ACC112 (cell line): ENCODE measurements around the gene LARGE1.

Experiments used
- H2AFZ ChIP-seq: fragments of 200-600 bp; sonication (generic); one replicate; pipeline ENCODE4 v1.6.0; 2017; ENCODE audit warnings: antibody characterized with exemption, low read length; ENCODE audit not compliant: unreplicated experiment
- H3K27ac ChIP-seq: fragments of 200-600 bp; sonication (generic); 2 replicates; pipeline ENCODE4 v1.5.1; 2014; ENCODE audit warnings: low read depth, mild to moderate bottlenecking, antibody characterized with exemption, low read length, moderate library complexity
- H3K27me3 ChIP-seq: fragments of 200-600 bp; sonication (generic); 2 replicates; pipeline ENCODE4 v1.6.1; 2014; ENCODE audit warnings: mild to moderate bottlenecking, antibody characterized with exemption, low read length, moderate library complexity, mixed read lengths; ENCODE audit not compliant: insufficient read depth
- H3K36me3 ChIP-seq: fragments of 200-600 bp; sonication (generic); 2 replicates; pipeline ENCODE4 v1.6.1; 2016; ENCODE audit warnings: mild to moderate bottlenecking, antibody characterized with exemption, low read length, moderate library complexity, mixed read lengths; ENCODE audit not compliant: insufficient read depth
- H3K4me1 ChIP-seq: fragments of 200-600 bp; sonication (generic); one replicate; pipeline ENCODE4 v1.6.1; 2016; ENCODE audit warnings: low read length, mixed read lengths; ENCODE audit not compliant: insufficient read depth, unreplicated experiment, control insufficient read depth
- H3K4me3 ChIP-seq: fragments of 200-600 bp; sonication (generic); 2 replicates; pipeline ENCODE4 v1.5.1; 2014; ENCODE audit warnings: mild to moderate bottlenecking, low read depth, low read length
- H3K79me2 ChIP-seq: fragments of 200-600 bp; sonication (generic); one replicate; pipeline ENCODE4 v1.6.0; 2016; ENCODE audit warnings: low read length; ENCODE audit not compliant: control insufficient read depth, unreplicated experiment, insufficient read depth

Gene LARGE1

GRCh38 chr22:33735978-33736377 is 184.3 kb downstream of the LARGE1 start:
- Histone ChIP-seq H3K4me3 (no peak overlapping the region), H3K27me3 (no peaks in the 10 kb centered on the region), H3K27ac (no peak overlapping the region), H3K36me3 (no peaks in the 10 kb centered on the region), H3K4me1 (no peaks in the 10 kb centered on the region), H3K79me2 (no peaks in the 10 kb centered on the region), H2AFZ (no peak overlapping the region)

- H3K4me1 ChIP-seq: no peaks in the 10 kb centered on the region
- H3K27me3 ChIP-seq: no peaks in the 10 kb centered on the region
- no peak overlapping the region for H2AFZ ChIP-seq
- H3K36me3 ChIP-seq: no peaks in the 10 kb centered on the region
- H3K79me2 ChIP-seq: no peaks in the 10 kb centered on the region
- no peak overlapping the region for H3K27ac ChIP-seq
- H3K4me3 ChIP-seq: no peak overlapping the region
Measured at GRCh38 chr22:33728847-33729246, 191.4 kb downstream of the LARGE1 start.

DNA sequence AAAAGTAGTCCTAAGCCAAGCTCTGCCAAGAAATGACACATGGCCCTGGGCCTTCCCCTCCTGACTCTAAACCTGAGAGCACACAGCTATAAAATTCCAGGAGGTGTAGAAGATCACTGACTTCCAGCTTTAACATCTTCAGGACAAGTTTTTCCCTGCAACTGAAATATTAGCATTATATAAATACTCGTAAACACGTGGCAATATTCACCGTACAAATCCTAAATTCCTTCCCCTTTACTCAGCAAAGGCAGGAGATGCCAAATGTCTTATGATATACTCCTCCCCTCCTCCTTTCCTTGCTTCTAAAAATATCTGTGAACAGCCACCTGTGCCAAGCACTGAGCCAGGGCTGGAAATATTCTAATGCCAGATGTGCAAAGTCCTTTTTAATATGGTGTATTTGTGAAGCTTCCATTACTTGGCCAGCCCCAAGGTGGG is 194.0 kb downstream of the LARGE1 start:
- Histone ChIP-seq H2AFZ (no peak overlapping the region), H3K4me3 (no peak overlapping the region), H3K27me3 (no peaks in the 10 kb centered on the region), H3K27ac (no peak overlapping the region), H3K79me2 (no peaks in the 10 kb centered on the region), H3K36me3 (no peaks in the 10 kb centered on the region), H3K4me1 (no peaks in the 10 kb centered on the region)

GRCh38 chr22:33723915-33724314 is 196.4 kb downstream of the LARGE1 start:
- Histone ChIP-seq H3K27me3 (no peaks in the 10 kb centered on the region), H3K79me2 (no peaks in the 10 kb centered on the region), H3K27ac (no peak overlapping the region), H2AFZ (no peak overlapping the region), H3K4me3 (no peak overlapping the region), H3K4me1 (no peaks in the 10 kb centered on the region), H3K36me3 (no peaks in the 10 kb centered on the region)

DNA sequence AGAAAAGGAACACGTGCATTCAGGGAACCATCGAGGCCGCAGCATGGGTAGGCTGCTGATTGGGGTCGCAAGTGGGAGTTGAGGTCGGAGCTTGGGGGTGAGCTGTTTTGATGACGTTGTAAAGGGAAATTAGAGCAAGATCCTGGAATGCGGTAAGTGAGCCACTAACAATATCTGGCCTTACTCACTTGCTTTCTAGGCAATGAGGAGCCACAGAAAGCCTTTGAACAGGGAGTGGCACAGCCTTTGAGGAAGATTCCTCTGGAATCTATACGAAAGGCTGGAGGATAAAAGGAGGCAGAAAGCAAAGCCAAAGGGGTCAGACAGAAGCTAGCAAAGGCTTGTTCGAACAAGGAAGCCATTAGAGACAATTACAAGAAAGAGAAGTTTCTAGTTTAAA is 197.5 kb downstream of the LARGE1 start:
- Histone ChIP-seq H3K36me3 (no peaks in the 10 kb centered on the region), H3K79me2 (no peaks in the 10 kb centered on the region), H2AFZ (no peak overlapping the region), H3K4me3 (no peak overlapping the region), H3K4me1 (no peaks in the 10 kb centered on the region), H3K27ac (no peak overlapping the region), H3K27me3 (no peaks in the 10 kb centered on the region)

- Histone ChIP-seq H3K27me3 (no peaks in the 10 kb centered on the region), H3K36me3 (no peaks in the 10 kb centered on the region), H3K4me3 (no peak overlapping the region), H3K27ac (no peak overlapping the region), H2AFZ (no peak overlapping the region), H3K4me1 (no peaks in the 10 kb centered on the region), H3K79me2 (no peaks in the 10 kb centered on the region)
Measured at GRCh38 chr22:33720166-33720878, 200.0 kb downstream of the LARGE1 start.

DNA sequence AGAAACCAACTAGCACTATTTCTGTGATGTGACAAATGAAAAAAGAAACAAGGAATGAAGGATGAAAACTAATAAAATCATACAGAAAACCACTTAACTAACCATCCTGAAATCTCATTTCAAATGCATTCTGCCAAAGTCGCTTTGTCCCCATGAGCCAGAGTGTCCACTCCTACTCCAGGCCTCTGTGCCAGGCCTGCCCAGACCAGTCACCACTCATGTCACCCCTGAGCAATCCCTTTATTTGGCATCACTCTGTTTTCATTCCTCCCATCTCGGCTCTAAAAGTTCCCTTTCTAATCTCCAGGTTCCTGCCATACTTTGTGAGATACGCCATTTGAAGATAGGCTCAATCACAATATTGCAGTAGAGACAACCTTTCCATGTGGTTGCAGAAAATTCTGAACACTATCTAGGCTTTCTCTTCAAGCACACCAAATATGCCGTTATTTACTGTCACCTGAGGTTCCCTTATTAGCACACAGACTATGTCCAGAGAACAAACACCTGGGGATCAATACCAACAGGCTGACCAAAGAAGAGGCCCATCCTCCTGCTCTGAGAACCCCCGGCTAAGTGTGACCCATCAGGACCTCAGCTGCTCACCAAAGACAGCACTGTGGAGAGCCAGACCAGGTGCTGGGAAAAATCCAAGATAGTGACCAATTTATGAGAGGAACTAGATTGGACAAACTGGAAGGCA is 202.4 kb downstream of the LARGE1 start:
- Histone ChIP-seq H3K27ac (no peak overlapping the region), H2AFZ (no peak overlapping the region), H3K4me1 (no peaks in the 10 kb centered on the region), H3K36me3 (no peaks in the 10 kb centered on the region), H3K27me3 (no peaks in the 10 kb centered on the region), H3K4me3 (no peak overlapping the region), H3K79me2 (no peaks in the 10 kb centered on the region)

- H3K27me3 ChIP-seq: no peaks in the 10 kb centered on the region
- H3K36me3 ChIP-seq: no peaks in the 10 kb centered on the region
- H3K4me1 ChIP-seq: no peaks in the 10 kb centered on the region
- H3K4me3 ChIP-seq: no peak overlapping the region
- H3K79me2 ChIP-seq: no peaks in the 10 kb centered on the region
- H3K27ac ChIP-seq: no peak overlapping the region
- no peak overlapping the region for H2AFZ ChIP-seq
Measured at GRCh38 chr22:33715237-33715985, 204.9 kb downstream of the LARGE1 start.

- Histone ChIP-seq H3K36me3 (no peaks in the 10 kb centered on the region), H3K27ac (no peak overlapping the region), H2AFZ (no peak overlapping the region), H3K27me3 (no peaks in the 10 kb centered on the region), H3K4me1 (no peaks in the 10 kb centered on the region), H3K79me2 (no peaks in the 10 kb centered on the region), H3K4me3 (no peak overlapping the region)
Measured at GRCh38 chr22:33710326-33710725, 209.9 kb downstream of the LARGE1 start.

- H3K79me2 ChIP-seq: no peaks in the 10 kb centered on the region
- H2AFZ ChIP-seq: no peak overlapping the region
- H3K27ac ChIP-seq: no peak overlapping the region
- no peaks in the 10 kb centered on the region for H3K27me3 ChIP-seq
- H3K4me3 ChIP-seq: no peak overlapping the region
- H3K4me1 ChIP-seq: no peaks in the 10 kb centered on the region
- H3K36me3 ChIP-seq: no peaks in the 10 kb centered on the region
Measured at GRCh38 chr22:33707581-33707980, 212.7 kb downstream of the LARGE1 start.
